Hepatocyte (in vitro differentiated cells): Measurements from ENCODE around the gene MLX.

Source experiments
- EZH2 ChIP-seq: fragments of 200-600 bp; sonication (generic); IDR thresholded peaks from 2 replicates; pipeline ENCODE4 v1.6.1; 2016; ENCODE audit warnings: antibody characterized with exemption, mild to moderate bottlenecking, borderline replicate concordance
- EZH2phosphoT487 ChIP-seq: fragments of 200-600 bp; sonication (generic); IDR thresholded peaks from one replicate; pipeline ENCODE4 v1.6.1; 2018; ENCODE audit warnings: antibody characterized with exemption, mild to moderate bottlenecking, low read depth, moderate library complexity; ENCODE audit not compliant: unreplicated experiment, severe bottlenecking
- TF ChIP-seq, protein P1 (sequence below): fragments of 200-600 bp; sonication (generic); IDR thresholded peaks from 2 replicates; pipeline ENCODE4 v1.5.1; 2016; ENCODE audit warnings: antibody characterized with exemption, mild to moderate bottlenecking; ENCODE audit not compliant: poor library complexity

DNA sequence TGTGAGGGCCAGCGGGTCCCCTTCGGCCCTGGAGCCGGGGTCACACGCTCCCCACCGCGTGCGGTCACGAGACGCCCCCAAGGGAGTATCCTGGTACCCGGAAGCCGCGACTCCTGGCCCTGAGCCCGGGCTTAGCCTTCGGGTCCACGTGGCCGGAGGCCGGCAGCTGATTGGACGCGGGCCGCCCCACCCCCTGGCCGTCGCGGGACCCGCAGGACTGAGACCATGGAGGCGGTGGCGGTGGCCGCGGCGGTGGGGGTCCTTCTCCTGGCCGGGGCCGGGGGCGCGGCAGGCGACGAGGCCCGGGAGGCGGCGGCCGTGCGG is 30.9 kb upstream of the MLX start, which contains the start of gene NAGLU:
- TF ChIP-seq, protein P1, sequence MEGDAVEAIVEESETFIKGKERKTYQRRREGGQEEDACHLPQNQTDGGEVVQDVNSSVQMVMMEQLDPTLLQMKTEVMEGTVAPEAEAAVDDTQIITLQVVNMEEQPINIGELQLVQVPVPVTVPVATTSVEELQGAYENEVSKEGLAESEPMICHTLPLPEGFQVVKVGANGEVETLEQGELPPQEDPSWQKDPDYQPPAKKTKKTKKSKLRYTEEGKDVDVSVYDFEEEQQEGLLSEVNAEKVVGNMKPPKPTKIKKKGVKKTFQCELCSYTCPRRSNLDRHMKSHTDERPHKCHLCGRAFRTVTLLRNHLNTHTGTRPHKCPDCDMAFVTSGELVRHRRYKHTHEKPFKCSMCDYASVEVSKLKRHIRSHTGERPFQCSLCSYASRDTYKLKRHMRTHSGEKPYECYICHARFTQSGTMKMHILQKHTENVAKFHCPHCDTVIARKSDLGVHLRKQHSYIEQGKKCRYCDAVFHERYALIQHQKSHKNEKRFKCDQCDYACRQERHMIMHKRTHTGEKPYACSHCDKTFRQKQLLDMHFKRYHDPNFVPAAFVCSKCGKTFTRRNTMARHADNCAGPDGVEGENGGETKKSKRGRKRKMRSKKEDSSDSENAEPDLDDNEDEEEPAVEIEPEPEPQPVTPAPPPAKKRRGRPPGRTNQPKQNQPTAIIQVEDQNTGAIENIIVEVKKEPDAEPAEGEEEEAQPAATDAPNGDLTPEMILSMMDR = no peak
- TF ChIP-seq EZH2phosphoT487 (no peak), EZH2 (no peak)
